ENCODE data around the gene UGT1A6.

- TF ChIP-seq CTCF (IDR thresholded peaks at IDR 0.05) (no peak), RXRA (IDR thresholded peaks at IDR 0.05; ENCODE audit: borderline replicate concordance, low read depth) (no peak)
Observed at GRCh38 chr2:233706720-233707119, 14.0 kb downstream of the UGT1A6 start.

Measured in SK-N-SH (cell line).